Measurements from ENCODE around the gene FKTN. TPM values are rescaled to one million over a fixed set of nuclear protein-coding genes. Genes with fewer than 3 reads are reported as not detected.
A peak's percentile ranks its signal among the peaks of the same experiment; 100 is the strongest.

Gene FKTN
- total RNA-seq, 1 experiment from 2014 or later = 17.1 TPM

DNA sequence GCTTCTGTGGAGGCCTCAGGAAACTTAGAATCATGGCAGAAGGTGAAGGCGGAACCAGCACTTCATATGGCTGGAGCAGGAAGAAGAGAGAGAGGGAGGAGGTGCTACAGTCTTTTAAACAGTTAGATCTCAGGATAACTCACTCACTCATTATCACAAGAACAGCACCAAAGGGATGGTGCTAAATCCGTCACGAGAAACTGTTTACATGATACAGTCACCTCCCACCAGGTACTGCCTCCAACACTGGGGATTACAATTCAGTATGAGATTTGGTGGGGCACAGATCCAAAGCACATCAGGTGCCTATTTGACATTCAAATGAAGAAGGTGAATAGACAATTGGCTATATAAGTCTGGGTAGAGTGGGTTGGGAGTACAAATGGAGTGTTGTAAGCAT lies 35.2 kb downstream of the FKTN start:
- Mint-ChIP-seq H3K4me1 (ENCODE audit: low read depth, unreplicated experiment) (no peaks in the 10 kb centered on the region), H3K27ac (ENCODE audit: unreplicated experiment) (no peak overlapping the region), H3K9me3 (ENCODE audit: unreplicated experiment) (peaks cover 12% of the 10 kb centered on the region), H3K27me3 (ENCODE audit: insufficient read depth, unreplicated experiment) (no peaks in the 10 kb centered on the region), H3K4me3 (ENCODE audit: unreplicated experiment) (no peak overlapping the region), H3K36me3 (ENCODE audit: insufficient read depth, unreplicated experiment) (peaks cover 6% of the 10 kb centered on the region)
- DNase-seq = no peak
- no peaks in the 10 kb centered on the region for H3K27me3 ChIP-seq (replicated peaks; ENCODE audit: control insufficient read depth, insufficient read depth, low read length)
- BruUV-seq (replicated peaks) = no TSS peak
- intact Hi-C loops (cut with micrococcal nuclease; ENCODE audit: unreplicated experiment) = no loop called here
- POLR2A ChIA-PET = no interaction called here
- H3K9me3 ChIP-seq = peaks cover 6% of the 10 kb centered on the region; the same call in 1 of the 2 replicates
- H3K36me3 ChIP-seq (ENCODE audit: control insufficient read depth, insufficient read depth, low read length) = no peaks in the 10 kb centered on the region
- H3K4me3 ChIP-seq (ENCODE audit: low read depth, low read length) = no peak overlapping the region
- CTCF ChIA-PET = no interaction called here
- H3K4me1 ChIP-seq = no peaks in the 10 kb centered on the region
- TF ChIP-seq, protein P1, sequence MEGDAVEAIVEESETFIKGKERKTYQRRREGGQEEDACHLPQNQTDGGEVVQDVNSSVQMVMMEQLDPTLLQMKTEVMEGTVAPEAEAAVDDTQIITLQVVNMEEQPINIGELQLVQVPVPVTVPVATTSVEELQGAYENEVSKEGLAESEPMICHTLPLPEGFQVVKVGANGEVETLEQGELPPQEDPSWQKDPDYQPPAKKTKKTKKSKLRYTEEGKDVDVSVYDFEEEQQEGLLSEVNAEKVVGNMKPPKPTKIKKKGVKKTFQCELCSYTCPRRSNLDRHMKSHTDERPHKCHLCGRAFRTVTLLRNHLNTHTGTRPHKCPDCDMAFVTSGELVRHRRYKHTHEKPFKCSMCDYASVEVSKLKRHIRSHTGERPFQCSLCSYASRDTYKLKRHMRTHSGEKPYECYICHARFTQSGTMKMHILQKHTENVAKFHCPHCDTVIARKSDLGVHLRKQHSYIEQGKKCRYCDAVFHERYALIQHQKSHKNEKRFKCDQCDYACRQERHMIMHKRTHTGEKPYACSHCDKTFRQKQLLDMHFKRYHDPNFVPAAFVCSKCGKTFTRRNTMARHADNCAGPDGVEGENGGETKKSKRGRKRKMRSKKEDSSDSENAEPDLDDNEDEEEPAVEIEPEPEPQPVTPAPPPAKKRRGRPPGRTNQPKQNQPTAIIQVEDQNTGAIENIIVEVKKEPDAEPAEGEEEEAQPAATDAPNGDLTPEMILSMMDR (IDR thresholded peaks at IDR 0.05; ENCODE audit: insufficient read depth in 1 of 2, low read depth in 1 of 2, low read length in 1 of 2, severe bottlenecking in 1 of 2, unreplicated experiment in 1 of 2) = no peak

DNA sequence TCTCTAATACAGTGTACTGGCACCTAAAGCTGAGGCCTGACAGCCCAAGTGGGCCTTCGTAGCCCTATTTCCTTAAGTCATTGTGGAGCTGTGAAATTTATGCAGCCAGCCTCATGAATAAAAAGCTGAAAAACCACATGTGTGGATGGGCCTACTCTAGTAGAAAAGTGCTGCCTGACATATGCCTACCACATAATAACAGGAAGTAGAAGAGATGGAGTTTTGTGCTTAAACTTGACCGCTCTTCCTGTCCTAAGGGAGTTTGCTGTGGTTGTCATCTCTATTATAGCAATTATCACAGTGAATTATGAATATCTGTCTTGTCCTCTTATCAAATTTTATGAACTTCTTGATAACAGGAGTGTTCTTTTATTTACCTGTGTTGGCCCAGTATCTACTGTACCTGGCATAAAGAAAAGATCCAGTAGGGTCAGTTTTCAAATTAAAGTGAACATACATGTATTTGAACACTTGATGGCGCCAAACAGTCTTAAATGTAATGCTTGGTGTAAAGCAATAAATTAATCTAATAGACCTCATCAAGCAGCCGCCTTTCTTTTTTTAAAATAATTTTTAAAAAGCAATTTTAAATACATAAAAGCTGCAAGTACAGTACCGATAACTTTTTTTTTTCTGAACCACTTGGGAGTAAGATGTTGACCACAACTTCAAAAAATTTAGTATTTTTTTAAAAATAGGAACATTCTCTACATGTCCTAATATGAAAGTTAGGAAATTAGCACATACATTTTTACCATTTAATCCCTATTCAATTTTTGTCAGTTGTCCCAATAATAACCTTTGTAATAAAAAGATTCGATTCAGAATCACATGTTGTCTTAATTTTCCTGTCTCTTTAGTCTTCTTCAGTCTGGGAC lies 51.0 kb downstream of the FKTN start:
- ChIA-PET CTCF (interaction anchor here (0.7 to 0.8 kb wide), 2 partner anchors 109 to 206 kb away, joined by 3 to 6 read pairs; no protein-coding TSS in a partner anchor), POLR2A (no interaction called here)
- H3K27me3 Mint-ChIP-seq (ENCODE audit: insufficient read depth, unreplicated experiment) = no peaks in the 10 kb centered on the region
- Histone ChIP-seq H3K27me3 (replicated peaks; ENCODE audit: control insufficient read depth, insufficient read depth, low read length) (no peaks in the 10 kb centered on the region), H3K4me1 (no peaks in the 10 kb centered on the region), H3K4me3 (ENCODE audit: low read depth, low read length) (no peak overlapping the region), H3K9me3 (no peaks in the 10 kb centered on the region), H3K36me3 (ENCODE audit: control insufficient read depth, insufficient read depth, low read length) (no peaks in the 10 kb centered on the region)
- TF ChIP-seq, protein P1 (IDR thresholded peaks at IDR 0.05; ENCODE audit: insufficient read depth in 1 of 2, low read depth in 1 of 2, low read length in 1 of 2, severe bottlenecking in 1 of 2, unreplicated experiment in 1 of 2) = peak; percentile 44 to 48
- H3K36me3 Mint-ChIP-seq (ENCODE audit: insufficient read depth, unreplicated experiment) = no peaks in the 10 kb centered on the region
- peak in 1 of 2 experiments; percentile 40 for DNase-seq
- intact Hi-C loops (cut with micrococcal nuclease; ENCODE audit: unreplicated experiment) = loop anchor here (1.0 to 5.0 kb wide), 2 partner anchors 109 to 273 kb away; no protein-coding TSS in a partner anchor
- no TSS peak for BruUV-seq (replicated peaks)
- no peaks in the 10 kb centered on the region for H3K4me1 Mint-ChIP-seq (ENCODE audit: low read depth, unreplicated experiment)
- no peak overlapping the region for H3K4me3 Mint-ChIP-seq (ENCODE audit: unreplicated experiment)
- no peaks in the 10 kb centered on the region for H3K9me3 Mint-ChIP-seq (ENCODE audit: unreplicated experiment)
- H3K27ac Mint-ChIP-seq (ENCODE audit: unreplicated experiment) = no peak overlapping the region

DNA sequence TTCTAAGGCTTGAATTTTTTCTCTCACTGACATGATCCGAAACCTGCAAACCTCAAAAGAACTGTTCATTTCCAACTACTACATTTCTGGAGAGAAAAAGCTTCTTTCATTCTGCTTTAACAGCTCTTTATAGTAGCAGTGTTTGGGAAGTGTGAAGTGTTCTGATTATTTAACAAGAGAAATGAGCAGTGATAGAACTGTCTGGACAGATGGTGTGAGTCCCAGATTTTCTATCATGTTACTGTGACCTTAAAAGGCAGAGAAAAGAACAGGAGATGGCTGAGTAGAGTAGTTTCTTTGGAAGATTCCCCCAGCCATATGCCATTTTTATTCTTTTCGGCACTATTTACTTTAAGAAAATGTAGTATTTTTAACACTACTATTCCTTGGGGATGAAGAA lies 63.1 kb downstream of the FKTN start:
- CTCF ChIA-PET = no interaction called here
- no peak for DNase-seq
- POLR2A ChIA-PET = no interaction called here
- H3K27me3 ChIP-seq (replicated peaks; ENCODE audit: control insufficient read depth, insufficient read depth, low read length) = no peaks in the 10 kb centered on the region
- no peak overlapping the region for H3K4me3 ChIP-seq (ENCODE audit: low read depth, low read length)
- H3K36me3 ChIP-seq (ENCODE audit: control insufficient read depth, insufficient read depth, low read length) = no peaks in the 10 kb centered on the region
- TF ChIP-seq, protein P1 (IDR thresholded peaks at IDR 0.05; ENCODE audit: insufficient read depth in 1 of 2, low read depth in 1 of 2, low read length in 1 of 2, severe bottlenecking in 1 of 2, unreplicated experiment in 1 of 2) = no peak
- intact Hi-C loops (cut with micrococcal nuclease; ENCODE audit: unreplicated experiment) = no loop called here
- no peaks in the 10 kb centered on the region for H3K9me3 ChIP-seq
- H3K4me1 ChIP-seq = no peaks in the 10 kb centered on the region
- no peaks in the 10 kb centered on the region for H3K36me3 Mint-ChIP-seq (ENCODE audit: insufficient read depth, unreplicated experiment)
- H3K9me3 Mint-ChIP-seq (ENCODE audit: unreplicated experiment) = no peaks in the 10 kb centered on the region
- BruUV-seq (replicated peaks) = no TSS peak
- no peaks in the 10 kb centered on the region for H3K27me3 Mint-ChIP-seq (ENCODE audit: insufficient read depth, unreplicated experiment)
- no peaks in the 10 kb centered on the region for H3K4me1 Mint-ChIP-seq (ENCODE audit: low read depth, unreplicated experiment)
- no peak overlapping the region for H3K4me3 Mint-ChIP-seq (ENCODE audit: unreplicated experiment)
- no peak overlapping the region for H3K27ac Mint-ChIP-seq (ENCODE audit: unreplicated experiment)
